ENCODE data around the gene PRKCZ.
A peak's percentile ranks its signal among the peaks of the same experiment; 100 is the strongest.

PRKCZ gene

GRCh38 chr1:2232255-2232915 is 182.2 kb downstream of the PRKCZ start:
- Histone ChIP-seq H2BK5ac (ENCODE audit: low read length) (no peak overlapping the region), H3K9ac (ENCODE audit: low read length) (peak overlapping the region; percentile 12), H3K23ac (ENCODE audit: low read length) (no peak overlapping the region), H3K27me3 (ENCODE audit: insufficient read depth, low read length, poor library complexity) (no peaks in the 10 kb centered on the region), H3K27ac (ENCODE audit: low read depth, low read length) (no peak overlapping the region), H4K8ac (ENCODE audit: low read depth, low read length) (no peak overlapping the region), H3K18ac (ENCODE audit: low read length) (no peak overlapping the region), H2BK120ac (ENCODE audit: low read depth, low read length) (no peak overlapping the region), H3K4me2 (ENCODE audit: low read length) (no peak overlapping the region), H3K36me3 (ENCODE audit: control insufficient read depth, insufficient read depth, low read length) (no peaks in the 10 kb centered on the region), H3K56ac (ENCODE audit: low read length) (no peak overlapping the region), H2AK5ac (ENCODE audit: low read length) (no peak overlapping the region), H2BK15ac (replicated peaks; ENCODE audit: low read depth) (no peak overlapping the region), H3K4me1 (ENCODE audit: control insufficient read depth, low read depth, low read length) (peaks cover 12% of the 10 kb centered on the region), H4K5ac (ENCODE audit: low read length) (no peak overlapping the region), H3K79me2 (ENCODE audit: control insufficient read depth, insufficient read depth, low read length) (peaks cover 86% of the 10 kb centered on the region), H3K79me1 (ENCODE audit: low read length) (peaks cover 9% of the 10 kb centered on the region), H3K4ac (ENCODE audit: low read depth, low read length) (no peak overlapping the region), H3K4me3 (ENCODE audit: low read length) (no peak overlapping the region)
- DNase-seq: no peak
- WGBS (ENCODE audit: extremely low coverage, insufficient coverage, low lambda C conversion rate): no CpG with 5 or more reads among the region's 17 CpGs

GRCh38 chr1:2232916-2233438 is 182.8 kb downstream of the PRKCZ start:
- Histone ChIP-seq H3K79me1 (ENCODE audit: low read length) (peaks cover 10% of the 10 kb centered on the region), H2BK15ac (replicated peaks; ENCODE audit: low read depth) (no peak overlapping the region), H3K79me2 (ENCODE audit: control insufficient read depth, insufficient read depth, low read length) (peaks cover 92% of the 10 kb centered on the region), H4K8ac (ENCODE audit: low read depth, low read length) (no peak overlapping the region), H4K5ac (ENCODE audit: low read length) (no peak overlapping the region), H3K18ac (ENCODE audit: low read length) (no peak overlapping the region), H2BK120ac (ENCODE audit: low read depth, low read length) (no peak overlapping the region), H3K9ac (ENCODE audit: low read length) (no peak overlapping the region), H3K4me1 (ENCODE audit: control insufficient read depth, low read depth, low read length) (peaks cover 12% of the 10 kb centered on the region), H3K4ac (ENCODE audit: low read depth, low read length) (no peak overlapping the region), H2AK5ac (ENCODE audit: low read length) (no peak overlapping the region), H3K4me2 (ENCODE audit: low read length) (no peak overlapping the region), H3K27ac (ENCODE audit: low read depth, low read length) (no peak overlapping the region), H3K27me3 (ENCODE audit: insufficient read depth, low read length, poor library complexity) (no peaks in the 10 kb centered on the region), H2BK5ac (ENCODE audit: low read length) (no peak overlapping the region), H3K36me3 (ENCODE audit: control insufficient read depth, insufficient read depth, low read length) (no peaks in the 10 kb centered on the region), H3K56ac (ENCODE audit: low read length) (no peak overlapping the region), H3K4me3 (ENCODE audit: low read length) (no peak overlapping the region), H3K23ac (ENCODE audit: low read length) (no peak overlapping the region)
- no peak for DNase-seq
- no CpG with 5 or more reads among the region's 23 CpGs for WGBS (ENCODE audit: extremely low coverage, insufficient coverage, low lambda C conversion rate)

- Histone ChIP-seq H4K5ac (ENCODE audit: low read length) (no peak overlapping the region), H3K4me1 (ENCODE audit: control insufficient read depth, low read depth, low read length) (peaks cover 12% of the 10 kb centered on the region), H3K4ac (ENCODE audit: low read depth, low read length) (no peak overlapping the region), H3K4me2 (ENCODE audit: low read length) (no peak overlapping the region), H3K23ac (ENCODE audit: low read length) (no peak overlapping the region), H3K36me3 (ENCODE audit: control insufficient read depth, insufficient read depth, low read length) (no peaks in the 10 kb centered on the region), H4K8ac (ENCODE audit: low read depth, low read length) (no peak overlapping the region), H3K27ac (ENCODE audit: low read depth, low read length) (no peak overlapping the region), H3K27me3 (ENCODE audit: insufficient read depth, low read length, poor library complexity) (no peaks in the 10 kb centered on the region), H3K56ac (ENCODE audit: low read length) (peak overlapping the region; percentile 49), H3K4me3 (ENCODE audit: low read length) (no peak overlapping the region), H3K79me2 (ENCODE audit: control insufficient read depth, insufficient read depth, low read length) (peaks cover 97% of the 10 kb centered on the region), H3K79me1 (ENCODE audit: low read length) (peaks cover 12% of the 10 kb centered on the region), H3K18ac (ENCODE audit: low read length) (no peak overlapping the region), H2BK5ac (ENCODE audit: low read length) (no peak overlapping the region), H2AK5ac (ENCODE audit: low read length) (no peak overlapping the region), H2BK15ac (replicated peaks; ENCODE audit: low read depth) (no peak overlapping the region), H3K9ac (ENCODE audit: low read length) (peak overlapping the region; percentile 38), H2BK120ac (ENCODE audit: low read depth, low read length) (no peak overlapping the region)
- WGBS (ENCODE audit: extremely low coverage, insufficient coverage, low lambda C conversion rate): no CpG with 5 or more reads among the region's 12 CpGs
- DNase-seq: no peak
Observed at GRCh38 chr1:2233468-2233867, 183.3 kb downstream of the PRKCZ start.

- Histone ChIP-seq H3K27ac (ENCODE audit: low read depth, low read length) (no peak overlapping the region), H3K23ac (ENCODE audit: low read length) (no peak overlapping the region), H3K79me2 (ENCODE audit: control insufficient read depth, insufficient read depth, low read length) (peaks cover 98% of the 10 kb centered on the region), H3K4me3 (ENCODE audit: low read length) (no peak overlapping the region), H2BK120ac (ENCODE audit: low read depth, low read length) (no peak overlapping the region), H3K9ac (ENCODE audit: low read length) (peak overlapping the region; percentile 38), H4K5ac (ENCODE audit: low read length) (no peak overlapping the region), H3K4me2 (ENCODE audit: low read length) (no peak overlapping the region), H3K27me3 (ENCODE audit: insufficient read depth, low read length, poor library complexity) (no peaks in the 10 kb centered on the region), H2BK5ac (ENCODE audit: low read length) (no peak overlapping the region), H3K4ac (ENCODE audit: low read depth, low read length) (no peak overlapping the region), H3K36me3 (ENCODE audit: control insufficient read depth, insufficient read depth, low read length) (no peaks in the 10 kb centered on the region), H2BK15ac (replicated peaks; ENCODE audit: low read depth) (no peak overlapping the region), H3K56ac (ENCODE audit: low read length) (peak overlapping the region; percentile 56), H3K79me1 (ENCODE audit: low read length) (peaks cover 11% of the 10 kb centered on the region), H4K8ac (ENCODE audit: low read depth, low read length) (no peak overlapping the region), H3K4me1 (ENCODE audit: control insufficient read depth, low read depth, low read length) (peaks cover 12% of the 10 kb centered on the region), H2AK5ac (ENCODE audit: low read length) (no peak overlapping the region), H3K18ac (ENCODE audit: low read length) (no peak overlapping the region)
- no CpG with 5 or more reads among the region's 27 CpGs for WGBS (ENCODE audit: extremely low coverage, insufficient coverage, low lambda C conversion rate)
- DNase-seq: no peak
Observed at GRCh38 chr1:2233997-2234761, 184.0 kb downstream of the PRKCZ start.

- Histone ChIP-seq H3K79me2 (ENCODE audit: control insufficient read depth, insufficient read depth, low read length) (peaks cover 98% of the 10 kb centered on the region), H3K4me2 (ENCODE audit: low read length) (no peak overlapping the region), H3K4me3 (ENCODE audit: low read length) (no peak overlapping the region), H3K23ac (ENCODE audit: low read length) (no peak overlapping the region), H4K8ac (ENCODE audit: low read depth, low read length) (no peak overlapping the region), H2BK15ac (replicated peaks; ENCODE audit: low read depth) (no peak overlapping the region), H3K36me3 (ENCODE audit: control insufficient read depth, insufficient read depth, low read length) (no peaks in the 10 kb centered on the region), H3K9ac (ENCODE audit: low read length) (no peak overlapping the region), H2BK5ac (ENCODE audit: low read length) (no peak overlapping the region), H3K79me1 (ENCODE audit: low read length) (peaks cover 11% of the 10 kb centered on the region), H3K18ac (ENCODE audit: low read length) (no peak overlapping the region), H2AK5ac (ENCODE audit: low read length) (no peak overlapping the region), H3K27ac (ENCODE audit: low read depth, low read length) (no peak overlapping the region), H3K27me3 (ENCODE audit: insufficient read depth, low read length, poor library complexity) (no peaks in the 10 kb centered on the region), H3K4ac (ENCODE audit: low read depth, low read length) (no peak overlapping the region), H2BK120ac (ENCODE audit: low read depth, low read length) (no peak overlapping the region), H3K56ac (ENCODE audit: low read length) (no peak overlapping the region), H3K4me1 (ENCODE audit: control insufficient read depth, low read depth, low read length) (peaks cover 12% of the 10 kb centered on the region), H4K5ac (ENCODE audit: low read length) (no peak overlapping the region)
- WGBS (ENCODE audit: extremely low coverage, insufficient coverage, low lambda C conversion rate): no CpG with 5 or more reads among the region's 4 CpGs
- DNase-seq: no peak
Observed at GRCh38 chr1:2234762-2235113, 184.5 kb downstream of the PRKCZ start.
